ENCODE results near the gene RASA3.

- no peak for TF ChIP-seq PRDM15 (CRISPR knock-in tag; IDR thresholded peaks at IDR 0.05)
- no peak for TF ChIP-seq E2F4 (CRISPR knock-in tag; IDR thresholded peaks at IDR 0.05; ENCODE audit: borderline replicate concordance, low read depth)
- TF ChIP-seq CTCF (IDR thresholded peaks at IDR 0.05) = no peak
- no peak for TF ChIP-seq NFATC4 (CRISPR knock-in tag; IDR thresholded peaks at IDR 0.05)
- TF ChIP-seq HMGXB4 (CRISPR knock-in tag; IDR thresholded peaks at IDR 0.05) = no peak
- TF ChIP-seq FOXP1 (CRISPR knock-in tag; IDR thresholded peaks at IDR 0.05; ENCODE audit: borderline replicate concordance) = no peak
- no peak for TF ChIP-seq ESRRA (CRISPR knock-in tag; IDR thresholded peaks at IDR 0.05; ENCODE audit: borderline replicate concordance)
- TF ChIP-seq, protein P1, sequence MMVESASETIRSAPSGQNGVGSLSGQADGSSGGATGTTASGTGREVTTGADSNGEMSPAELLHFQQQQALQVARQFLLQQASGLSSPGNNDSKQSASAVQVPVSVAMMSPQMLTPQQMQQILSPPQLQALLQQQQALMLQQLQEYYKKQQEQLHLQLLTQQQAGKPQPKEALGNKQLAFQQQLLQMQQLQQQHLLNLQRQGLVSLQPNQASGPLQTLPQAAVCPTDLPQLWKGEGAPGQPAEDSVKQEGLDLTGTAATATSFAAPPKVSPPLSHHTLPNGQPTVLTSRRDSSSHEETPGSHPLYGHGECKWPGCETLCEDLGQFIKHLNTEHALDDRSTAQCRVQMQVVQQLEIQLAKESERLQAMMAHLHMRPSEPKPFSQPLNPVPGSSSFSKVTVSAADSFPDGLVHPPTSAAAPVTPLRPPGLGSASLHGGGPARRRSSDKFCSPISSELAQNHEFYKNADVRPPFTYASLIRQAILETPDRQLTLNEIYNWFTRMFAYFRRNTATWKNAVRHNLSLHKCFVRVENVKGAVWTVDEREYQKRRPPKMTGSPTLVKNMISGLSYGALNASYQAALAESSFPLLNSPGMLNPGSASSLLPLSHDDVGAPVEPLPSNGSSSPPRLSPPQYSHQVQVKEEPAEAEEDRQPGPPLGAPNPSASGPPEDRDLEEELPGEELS (CRISPR knock-in tag; IDR thresholded peaks at IDR 0.05) = no peak
These were observed 130.3 kb downstream of the RASA3 start for GRCh38 chr13:114002009-114002544.
